K562 (cell line): ENCODE measurements around the gene KIF5C. TPM values are rescaled to one million over a fixed set of nuclear protein-coding genes. Genes with fewer than 3 reads are reported as not detected.
A peak's percentile ranks its signal among the peaks of the same experiment; 100 is the strongest.

Experiments
- ATAC-seq: fragments of 200-7000 bp; cut with Tn5 transposase; 3 replicates; pipeline ENCODE4 v1.9.1; 2020; ENCODE audit warnings: moderate library complexity
- BruUV-seq: library from RNA; stranded (reverse); fragments of 400-500 nt; replicated peaks from 2 replicates; lab custom pipeline; 2021; lab: Mats Ljungman, UMichigan
- CTCF ChIA-PET: fragments of 300-600 bp; formaldehyde crosslinking; extraction: SDS; loops from one replicate; lab custom pipeline; 2021; ENCODE audit warnings: low intra/inter-chr PET ratio; lab: Yijun Ruan, JAX
- POLR2A ChIA-PET: fragments of 300-600, 350-650 bp; sonication (Branson Sonifier 250); formaldehyde crosslinking; extraction: SDS; loops from one replicate; lab custom pipeline; 2021; ENCODE audit warnings: antibody characterized with exemption, inconsistent platforms; lab: Yijun Ruan, JAX
- DNase-seq, 4 experiments: peaks; one replicate each; pipeline versions ENCODE4 v3.0.0 to v3.0.0-alpha.2; 2011 to 2018; ENCODE audit warnings: low spot score in 3 of 4, mixed read lengths in 3 of 4; ENCODE audit errors: extremely low read depth in 1 of 4
- FAIRE-seq: peaks from 2 replicates; lab custom pipeline; 2011; peaks lifted over from hg19 to GRCh38; lab: Jason Lieb, UNC
- H2AFZ ChIP-seq: 2 replicates; pipeline ENCODE4 v1.6.0; 2011; ENCODE audit warnings: low read depth, low read length, control low read depth, inconsistent platforms
- H3K27ac ChIP-seq: fragments of 200-600 bp; 3 replicates; pipeline ENCODE4 v1.8.0; 2011; ENCODE audit warnings: low read depth, mild to moderate bottlenecking, control low read depth, inconsistent platforms, low read length, moderate library complexity, mixed read lengths; ENCODE audit errors: extremely low read depth
- H3K27me3 ChIP-seq, 2 experiments: fragments of 300-600 bp in 1 of 2; 2 replicates in 1 of 2; 3 replicates in 1 of 2; pipeline versions ENCODE4 v1.6.0 to v1.8.0; 2011; ENCODE audit warnings: inconsistent platforms in 2 of 2, low read length in 2 of 2, mild to moderate bottlenecking in 1 of 2, mixed read lengths in 1 of 2, moderate library complexity in 1 of 2; ENCODE audit not compliant: control insufficient read depth in 2 of 2, insufficient read depth in 2 of 2
- H3K36me3 ChIP-seq: fragments of 300-600 bp; 3 replicates; pipeline ENCODE4 v1.8.0; 2011; ENCODE audit warnings: mild to moderate bottlenecking, low read length, inconsistent platforms; ENCODE audit not compliant: control insufficient read depth, insufficient read depth
- H3K4me1 ChIP-seq, 2 experiments: fragments of 200-600 bp in 1 of 2; replicated peaks in 1 of 2; 2 replicates in 1 of 2; 3 replicates in 1 of 2; pipeline versions ENCODE4 v1.5.1 to v1.8.0; 2011; ENCODE audit warnings: inconsistent platforms in 2 of 2, low read length in 2 of 2, mild to moderate bottlenecking in 1 of 2, mixed read lengths in 1 of 2, moderate library complexity in 1 of 2; ENCODE audit not compliant: control insufficient read depth in 2 of 2, insufficient read depth in 2 of 2
- H3K4me2 ChIP-seq: 2 replicates; pipeline ENCODE4 v1.6.1; 2011; ENCODE audit warnings: low read length, control low read depth, inconsistent platforms, mixed read lengths; ENCODE audit not compliant: insufficient read depth
- H3K4me3 ChIP-seq: fragments of 200-600 bp; sonication (generic), shearing (Covaris generic); 2 replicates; pipeline ENCODE4 v1.5.1; 2016; ENCODE audit warnings: control low read depth, inconsistent platforms
- H3K79me2 ChIP-seq: fragments of 200-600 bp; 3 replicates; pipeline ENCODE4 v1.8.0; 2011; ENCODE audit warnings: low read length, inconsistent platforms; ENCODE audit not compliant: control insufficient read depth, insufficient read depth
- H3K9ac ChIP-seq, 2 experiments: 2 replicates each; pipeline versions ENCODE4 v1.6.0 to v1.6.1; 2011; ENCODE audit warnings: low read depth in 2 of 2, low read length in 2 of 2, control low read depth in 1 of 2, inconsistent platforms in 1 of 2, mild to moderate bottlenecking in 1 of 2, mixed read lengths in 1 of 2; ENCODE audit not compliant: insufficient read depth in 1 of 2
- H3K9me1 ChIP-seq: one replicate; pipeline ENCODE4 v1.6.0; 2011; ENCODE audit warnings: inconsistent platforms, mild to moderate bottlenecking, low read length, moderate library complexity; ENCODE audit not compliant: control insufficient read depth, insufficient read depth
- H3K9me3 ChIP-seq: replicated peaks from 2 replicates; pipeline ENCODE4 v1.5.1; 2011; ENCODE audit warnings: low read depth, low read length, inconsistent platforms; ENCODE audit not compliant: control insufficient read depth, insufficient read depth
- H4K20me1 ChIP-seq: replicated peaks from 2 replicates; pipeline ENCODE4 v1.6.1; 2011; ENCODE audit warnings: low read length, inconsistent platforms, mixed read lengths; ENCODE audit not compliant: control insufficient read depth, insufficient read depth
- FUS ChIP-seq: fragments of 200-400 bp; formaldehyde crosslinking; optimal IDR thresholded peaks from 2 replicates; pipeline ENCODE3; 2017; ENCODE audit warnings: low read depth, low read length
- MBD2 ChIP-seq: sonication (generic); IDR thresholded peaks from 2 replicates; pipeline ENCODE4 v1.6.1; 2016; ENCODE audit warnings: low read depth, borderline replicate concordance
- NBN ChIP-seq: fragments of 450-650 bp; IDR thresholded peaks from 2 replicates; pipeline ENCODE4 v1.6.1; 2016; ENCODE audit warnings: low read depth, mild to moderate bottlenecking
- NFIC ChIP-seq: fragments of 450-650 bp; IDR thresholded peaks from 2 replicates; pipeline ENCODE4 v1.6.1; 2017; ENCODE audit warnings: mild to moderate bottlenecking, inconsistent platforms
- NFIX ChIP-seq: fragments of 250-450 bp; sonication (Bioruptor Pico); IDR thresholded peaks from 2 replicates; pipeline ENCODE4 v1.4.0; 2020; ENCODE audit warnings: low read depth, mild to moderate bottlenecking, moderate library complexity
- RREB1 ChIP-seq: fragments of 250-450 bp; sonication (Bioruptor Pico); IDR thresholded peaks from 2 replicates; pipeline ENCODE4 v1.4.0; 2020
- SOX6 ChIP-seq: fragments of 450-650 bp; IDR thresholded peaks from 2 replicates; pipeline ENCODE4 v1.6.1; 2014; ENCODE audit warnings: mild to moderate bottlenecking
- WGBS: fragments of 100-300 bp; shearing (Covaris generic); methylation state at CpG from one replicate; pipeline ENCODE4 v1.1.6; 2016; ENCODE audit warnings: low coverage, mixed read lengths; ENCODE audit not compliant: insufficient coverage; ENCODE audit errors: missing lambda C conversion rate; 5-methylcytosine and 5-hydroxymethylcytosine counted together
- in situ Hi-C: fragments of 300-500 bp; cut with MboI; formaldehyde crosslinking; loops from 4 replicates; pipeline ENCODE4 v1.15.0; 2018; ENCODE audit warnings: inconsistent platforms, mixed read lengths
- intact Hi-C: fragments of 100-400 bp; cut with micrococcal nuclease; formaldehyde crosslinking; loops from 2 replicates; pipeline ENCODE4 v1.14.2; 2022
- polyA plus RNA-seq, 8 experiments: library from polyadenylated mRNA; depleted of rRNA in 4 of 8; stranded (reverse) in 5 of 8; unstranded in 3 of 8; fragments of >200 nt; fragmentation: Nextera tagmentation in 2 of 8; fragmentation: Illumina TruSeq in 1 of 8; extraction: Ambion mirVana in 2 of 8; extraction: Trizol in 1 of 8; gene quantifications; 2 replicates each; pipeline versions ENCODE4 v1.2.1 to v1.2.3, GENCODE V29; 2011 to 2014; ENCODE audit warnings: inconsistent platforms in 1 of 8, missing spikeins in 1 of 8
- total RNA-seq, 7 experiments: library from RNA; depleted of rRNA in 6 of 7; stranded (reverse); fragments of >200 nt in 6 of 7; fragmentation: Illumina TruSeq in 2 of 7; extraction: Trizol in 2 of 7; gene quantifications; 2 replicates each; pipeline versions ENCODE4 v1.2.1 to v1.2.3, GENCODE V29; 2011 to 2021; ENCODE audit warnings: low replicate concordance in 1 of 7
- TF ChIP-seq, protein P1 (sequence below), 3 experiments: IDR thresholded peaks in 2 of 3; conservative IDR thresholded peaks in 1 of 3; 2 replicates each; pipeline ENCODE4 v1.5.1; 2011 to 2012; ENCODE audit warnings: low read length in 3 of 3, mild to moderate bottlenecking in 3 of 3, control low read depth in 2 of 3, improper control_type of control experiment in 1 of 3, inconsistent platforms in 1 of 3, low read depth in 1 of 3, mixed read lengths in 1 of 3, moderate library complexity in 1 of 3; ENCODE audit not compliant: insufficient read depth in 2 of 3

Gene KIF5C
- total and polyA plus RNA-seq, 9 of the 15 experiments (the other 6 are each of a cell fraction or from before 2014, with no cell fraction given) = 0.01 to 0.09 (median 0.01) TPM; not detected in 6

DNA sequence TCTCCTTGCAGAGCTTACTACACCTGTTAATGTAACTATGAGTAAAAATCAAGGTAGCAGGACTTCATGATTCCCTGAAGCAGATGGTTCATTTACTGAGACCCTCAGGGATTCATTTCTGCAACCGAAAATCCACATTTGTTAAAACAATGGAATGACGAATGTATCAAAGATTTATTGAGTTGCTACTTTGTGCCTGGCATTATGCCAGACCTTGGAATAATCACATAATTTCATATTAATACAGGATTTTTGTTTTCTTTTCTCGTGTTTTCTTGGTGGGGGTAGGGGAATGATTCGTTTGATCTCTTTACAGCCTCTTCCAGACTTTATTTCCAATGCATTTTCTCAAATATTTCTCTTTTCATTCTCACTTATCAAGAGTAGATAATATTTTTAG lies 8.9 kb upstream of the KIF5C start:
- H3K4me1 ChIP-seq = no peaks in the 10 kb centered on the region
- H3K27ac ChIP-seq = no peak overlapping the region
- H3K4me2 ChIP-seq = no peak overlapping the region
- CTCF ChIA-PET = no interaction called here
- in situ Hi-C loops (no loop called here), intact Hi-C loops (no loop called here)
- FAIRE-seq (no peak), ATAC-seq (no peak), DNase-seq (no peak)
- no peaks in the 10 kb centered on the region for H3K9me3 ChIP-seq
- TF ChIP-seq SOX6 (no peak), NFIC (peak; percentile 92), NFIX (CRISPR knock-in tag) (peak; percentile 68)
- H3K9me1 ChIP-seq = no peaks in the 10 kb centered on the region
- POLR2A ChIA-PET = no interaction called here
- H2AFZ ChIP-seq = no peak overlapping the region
- no peak overlapping the region for H3K9ac ChIP-seq
- no peaks in the 10 kb centered on the region for H3K79me2 ChIP-seq
- H4K20me1 ChIP-seq = no peaks in the 10 kb centered on the region
- no TSS peak for BruUV-seq
- H3K36me3 ChIP-seq = no peaks in the 10 kb centered on the region
- H3K4me3 ChIP-seq = no peak overlapping the region
- WGBS = 0% methylated on average over 4 of the region's 4 CpGs
- peaks cover 6 to 11% of the 10 kb centered on the region in 2 experiments; a peak in 3 of 5 replicates for H3K27me3 ChIP-seq

GRCh38 chr2:148867079-148867769 lies 7.8 kb upstream of the KIF5C start:
- no peak overlapping the region for H3K4me2 ChIP-seq
- POLR2A ChIA-PET = no interaction called here
- peaks cover 3 to 11% of the 10 kb centered on the region in 2 experiments; a peak in 2 of 5 replicates for H3K27me3 ChIP-seq
- TF ChIP-seq, protein P1, sequence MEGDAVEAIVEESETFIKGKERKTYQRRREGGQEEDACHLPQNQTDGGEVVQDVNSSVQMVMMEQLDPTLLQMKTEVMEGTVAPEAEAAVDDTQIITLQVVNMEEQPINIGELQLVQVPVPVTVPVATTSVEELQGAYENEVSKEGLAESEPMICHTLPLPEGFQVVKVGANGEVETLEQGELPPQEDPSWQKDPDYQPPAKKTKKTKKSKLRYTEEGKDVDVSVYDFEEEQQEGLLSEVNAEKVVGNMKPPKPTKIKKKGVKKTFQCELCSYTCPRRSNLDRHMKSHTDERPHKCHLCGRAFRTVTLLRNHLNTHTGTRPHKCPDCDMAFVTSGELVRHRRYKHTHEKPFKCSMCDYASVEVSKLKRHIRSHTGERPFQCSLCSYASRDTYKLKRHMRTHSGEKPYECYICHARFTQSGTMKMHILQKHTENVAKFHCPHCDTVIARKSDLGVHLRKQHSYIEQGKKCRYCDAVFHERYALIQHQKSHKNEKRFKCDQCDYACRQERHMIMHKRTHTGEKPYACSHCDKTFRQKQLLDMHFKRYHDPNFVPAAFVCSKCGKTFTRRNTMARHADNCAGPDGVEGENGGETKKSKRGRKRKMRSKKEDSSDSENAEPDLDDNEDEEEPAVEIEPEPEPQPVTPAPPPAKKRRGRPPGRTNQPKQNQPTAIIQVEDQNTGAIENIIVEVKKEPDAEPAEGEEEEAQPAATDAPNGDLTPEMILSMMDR (IDR thresholded peaks at IDR 0.05 in 2 of 3, conservative IDR thresholded peaks at IDR 0.05 in 1 of 3; ENCODE audit: insufficient read depth in 2 of 3, low read depth in 1 of 3, low read length in 3 of 3) = no peak
- TF ChIP-seq MBD2 (no peak), NBN (no peak), FUS (no peak), RREB1 (CRISPR knock-in tag) (no peak)

More at GRCh38 chr2:148867079-148867769, 7.8 kb upstream of the KIF5C start:
- Histone ChIP-seq H3K27ac (no peak overlapping the region), H3K9me1 (no peaks in the 10 kb centered on the region), H4K20me1 (no peaks in the 10 kb centered on the region), H3K9ac (no peak overlapping the region), H3K79me2 (no peaks in the 10 kb centered on the region), H3K4me1 (no peaks in the 10 kb centered on the region), H3K9me3 (no peaks in the 10 kb centered on the region), H2AFZ (no peak overlapping the region), H3K4me3 (no peak overlapping the region), H3K36me3 (no peaks in the 10 kb centered on the region)
- CTCF ChIA-PET = no interaction called here
- no peak for FAIRE-seq
- no TSS peak for BruUV-seq
- WGBS = 0% methylated on average over 4 of the region's 4 CpGs
- in situ Hi-C loops = no loop called here
- ATAC-seq = peak; percentile 51
- DNase-seq = no peak
- intact Hi-C loops = no loop called here
